NT2/D1 (cell line): ENCODE measurements around the gene BIN2.

Experiments used
- SUZ12 ChIP-seq: IDR thresholded peaks from 2 replicates; pipeline ENCODE4 v1.6.1; 2011; ENCODE audit not compliant: insufficient read length, insufficient read depth; ENCODE audit errors: extremely low read depth
- YY1 ChIP-seq: IDR thresholded peaks from 2 replicates; pipeline ENCODE4 v1.6.1; 2011; ENCODE audit not compliant: insufficient read length, insufficient read depth
- ZNF274 ChIP-seq: IDR thresholded peaks from 2 replicates; pipeline ENCODE4 v1.6.1; 2011; ENCODE audit warnings: mild to moderate bottlenecking, low read depth, low read length

GRCh38 chr12:51322452-51322851 is 1.5 kb downstream of the BIN2 start:
- no peak for TF ChIP-seq YY1
- no peak for TF ChIP-seq ZNF274
- TF ChIP-seq SUZ12, result no peak
